Glutamatergic neuron (in vitro differentiated cells): ENCODE results near the gene HIF3A. TPM values are rescaled to one million over a fixed set of nuclear protein-coding genes. Genes with fewer than 3 reads are reported as not detected.
"Not testable (repeated sequence)": the region's sequence is repeated elsewhere in the genome, so short reads cannot be mapped to it uniquely, and the experiment has no call there.

ENCODE experiments used
- DNase-seq: peaks from one replicate; pipeline ENCODE4 v3.0.0; 2022
- H3K27ac Mint-ChIP-seq: one replicate; pipeline ENCODE4 v1.8.0; 2020; ENCODE audit warnings: mild to moderate bottlenecking, mixed read lengths, inconsistent platforms; ENCODE audit not compliant: unreplicated experiment
- H3K27me3 Mint-ChIP-seq: one replicate; pipeline ENCODE4 v1.8.0; 2020; ENCODE audit warnings: mild to moderate bottlenecking, moderate library complexity, mixed read lengths, inconsistent platforms; ENCODE audit not compliant: unreplicated experiment
- H3K36me3 Mint-ChIP-seq: one replicate; pipeline ENCODE4 v1.8.0; 2020; ENCODE audit warnings: mild to moderate bottlenecking, mixed read lengths, inconsistent platforms; ENCODE audit not compliant: unreplicated experiment
- H3K4me1 Mint-ChIP-seq: one replicate; pipeline ENCODE4 v1.8.0; 2020; ENCODE audit warnings: mild to moderate bottlenecking, low read depth, mixed read lengths, inconsistent platforms; ENCODE audit not compliant: unreplicated experiment
- H3K4me3 Mint-ChIP-seq: one replicate; pipeline ENCODE4 v1.8.0; 2020; ENCODE audit warnings: mild to moderate bottlenecking, mixed read lengths, inconsistent platforms; ENCODE audit not compliant: unreplicated experiment
- H3K9me3 Mint-ChIP-seq: one replicate; pipeline ENCODE4 v1.8.0; 2020; ENCODE audit warnings: mild to moderate bottlenecking, moderate library complexity, mixed read lengths, inconsistent platforms; ENCODE audit not compliant: unreplicated experiment
- CTCF ChIP-seq: fragments of 200-600 bp; sonication (generic); IDR thresholded peaks from one replicate; pipeline ENCODE4 v1.5.0; 2021; ENCODE audit not compliant: partially characterized antibody, unreplicated experiment
- total RNA-seq: library from RNA; stranded (reverse); fragmentation: NEBNext Ultra II Directional; extraction: Animal tissue kit (Norgen Biotek cat#: 25700); gene quantifications from one replicate; pipeline ENCODE4 v1.2.1, GENCODE V29; 2021; ENCODE audit not compliant: unreplicated experiment

Gene HIF3A
- total RNA-seq, 1 donor from 2014 or later: 4.4 TPM

DNA sequence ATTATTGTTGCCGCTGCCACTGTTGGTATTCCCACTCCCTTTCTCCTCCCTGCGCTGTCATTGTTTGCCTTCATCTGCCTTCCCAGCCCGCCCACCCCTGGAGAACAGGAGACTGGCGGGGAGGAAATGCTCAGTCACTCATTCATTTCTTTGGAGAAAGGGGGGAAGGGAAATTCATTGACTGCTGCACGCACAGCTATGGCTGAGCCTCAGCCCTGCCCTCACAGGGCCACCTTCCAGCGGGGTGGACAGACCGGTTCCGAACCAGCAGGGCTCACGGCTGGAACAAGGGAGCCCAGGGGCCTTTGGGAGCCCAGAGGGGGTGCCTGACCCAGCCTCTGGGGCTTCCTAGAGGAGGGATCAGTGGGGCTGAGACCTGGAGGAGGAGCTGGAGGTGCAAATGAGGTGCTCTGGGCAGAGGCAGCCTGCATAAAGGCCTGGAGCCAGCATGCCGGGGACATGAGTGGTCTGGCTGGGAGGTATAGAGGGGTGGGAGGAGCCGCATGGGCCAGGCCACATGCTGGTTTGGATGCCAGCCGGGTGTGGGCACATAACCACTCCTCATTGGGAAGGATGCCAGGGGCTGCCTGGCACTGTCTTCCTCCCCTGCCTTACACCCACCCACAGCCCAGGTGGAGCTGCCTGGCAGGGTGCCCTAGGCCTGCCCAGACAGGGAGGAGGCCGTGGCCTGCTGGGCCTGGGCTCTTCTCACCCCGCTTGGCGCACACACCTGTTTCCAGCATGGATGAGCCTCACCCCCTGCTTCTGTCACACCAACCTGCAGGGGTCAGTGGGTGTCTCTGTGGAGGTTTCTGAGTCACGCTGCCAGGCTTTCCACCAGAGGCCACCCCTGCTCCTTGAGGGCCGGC, 76.9 kb downstream of the HIF3A start:
- TF ChIP-seq CTCF: no peak
- Mint-ChIP-seq H3K36me3 (no peaks in the 10 kb centered on the region), H3K27ac (peak overlapping the region; percentile 43), H3K4me1 (peaks cover 17% of the 10 kb centered on the region), H3K9me3 (peaks cover 5% of the 10 kb centered on the region), H3K4me3 (no peak overlapping the region), H3K27me3 (peaks cover under 1% of the 10 kb centered on the region)
- no peak for DNase-seq

GRCh38 chr19:46374536-46375475, 78.0 kb downstream of the HIF3A start:
- no peak for DNase-seq
- Mint-ChIP-seq H3K9me3 (peaks cover 4% of the 10 kb centered on the region), H3K27me3 (no peaks in the 10 kb centered on the region), H3K4me1 (peaks cover 20% of the 10 kb centered on the region), H3K4me3 (no peak overlapping the region), H3K36me3 (no peaks in the 10 kb centered on the region), H3K27ac (no peak overlapping the region)
- no peak for TF ChIP-seq CTCF

DNA sequence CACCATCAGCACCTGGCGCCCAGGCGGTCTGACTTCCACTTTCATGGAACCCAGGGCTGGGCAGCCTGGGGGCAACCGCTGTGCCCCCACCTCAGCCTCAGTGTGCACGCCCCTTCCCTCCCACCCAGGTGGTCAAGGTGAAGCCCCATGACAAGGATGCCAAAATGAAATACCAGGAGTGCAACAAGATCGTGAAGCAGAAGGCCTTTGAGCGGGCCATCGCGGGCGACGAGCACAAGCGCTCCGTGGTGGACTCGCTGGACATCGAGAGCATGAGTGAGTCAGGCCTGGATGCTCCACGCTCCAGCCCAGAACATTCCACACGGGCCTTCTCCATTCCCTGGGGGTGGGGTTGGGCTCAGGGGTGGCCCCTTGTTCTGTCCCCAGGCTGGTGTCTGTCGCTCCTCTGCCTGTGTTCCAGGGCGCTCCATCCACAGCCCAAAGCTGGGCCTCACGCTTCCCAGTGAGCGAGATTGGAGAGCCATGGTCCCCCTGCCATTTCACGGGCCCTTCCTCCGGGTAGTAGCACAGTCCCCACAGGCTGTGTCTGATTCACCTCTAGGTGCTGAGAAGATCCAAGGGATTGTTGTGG, 78.7 kb downstream of the HIF3A start:
- H3K27ac Mint-ChIP-seq, H3K4me3 Mint-ChIP-seq, H3K9me3 Mint-ChIP-seq, H3K27me3 Mint-ChIP-seq, H3K36me3 Mint-ChIP-seq, DNase-seq: not testable (repeated sequence)
- H3K4me1 Mint-ChIP-seq: peaks cover 20% of the 10 kb centered on the region

- TF ChIP-seq CTCF: no peak
- H3K27me3 Mint-ChIP-seq: no peaks in the 10 kb centered on the region
- H3K36me3 Mint-ChIP-seq: no peaks in the 10 kb centered on the region
- H3K4me3 Mint-ChIP-seq: no peak overlapping the region
- no peak for DNase-seq
- H3K4me1 Mint-ChIP-seq: peaks cover 17% of the 10 kb centered on the region
- peaks cover 2% of the 10 kb centered on the region for H3K9me3 Mint-ChIP-seq
- no peak overlapping the region for H3K27ac Mint-ChIP-seq
These were observed 79.7 kb downstream of the HIF3A start for GRCh38 chr19:46376241-46377153.
